Measurements from ENCODE around the gene DISP3.

The DISP3 gene

GRCh38 chr1:11498956-11499594 is 20.1 kb downstream of the DISP3 start:
- Histone ChIP-seq H3K36me3 (ENCODE audit: low read depth) (no peaks in the 10 kb centered on the region), H3K27ac (ENCODE audit: poor library complexity, severe bottlenecking) (no peak overlapping the region), H3K4me1 (ENCODE audit: insufficient read depth, poor library complexity, severe bottlenecking) (no peaks in the 10 kb centered on the region), H3K4me3 (ENCODE audit: severe bottlenecking) (no peak overlapping the region), H3K9me3 (ENCODE audit: severe bottlenecking) (no peaks in the 10 kb centered on the region), H3K27me3 (ENCODE audit: insufficient read depth, poor library complexity, severe bottlenecking) (no peaks in the 10 kb centered on the region)
- TF ChIP-seq, protein P1, sequence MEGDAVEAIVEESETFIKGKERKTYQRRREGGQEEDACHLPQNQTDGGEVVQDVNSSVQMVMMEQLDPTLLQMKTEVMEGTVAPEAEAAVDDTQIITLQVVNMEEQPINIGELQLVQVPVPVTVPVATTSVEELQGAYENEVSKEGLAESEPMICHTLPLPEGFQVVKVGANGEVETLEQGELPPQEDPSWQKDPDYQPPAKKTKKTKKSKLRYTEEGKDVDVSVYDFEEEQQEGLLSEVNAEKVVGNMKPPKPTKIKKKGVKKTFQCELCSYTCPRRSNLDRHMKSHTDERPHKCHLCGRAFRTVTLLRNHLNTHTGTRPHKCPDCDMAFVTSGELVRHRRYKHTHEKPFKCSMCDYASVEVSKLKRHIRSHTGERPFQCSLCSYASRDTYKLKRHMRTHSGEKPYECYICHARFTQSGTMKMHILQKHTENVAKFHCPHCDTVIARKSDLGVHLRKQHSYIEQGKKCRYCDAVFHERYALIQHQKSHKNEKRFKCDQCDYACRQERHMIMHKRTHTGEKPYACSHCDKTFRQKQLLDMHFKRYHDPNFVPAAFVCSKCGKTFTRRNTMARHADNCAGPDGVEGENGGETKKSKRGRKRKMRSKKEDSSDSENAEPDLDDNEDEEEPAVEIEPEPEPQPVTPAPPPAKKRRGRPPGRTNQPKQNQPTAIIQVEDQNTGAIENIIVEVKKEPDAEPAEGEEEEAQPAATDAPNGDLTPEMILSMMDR (IDR thresholded peaks at IDR 0.05; ENCODE audit: poor library complexity, severe bottlenecking), result no peak
- DNase-seq (ENCODE audit: low spot score) (no peak), ATAC-seq (ENCODE audit: low read depth) (no peak)

DNA sequence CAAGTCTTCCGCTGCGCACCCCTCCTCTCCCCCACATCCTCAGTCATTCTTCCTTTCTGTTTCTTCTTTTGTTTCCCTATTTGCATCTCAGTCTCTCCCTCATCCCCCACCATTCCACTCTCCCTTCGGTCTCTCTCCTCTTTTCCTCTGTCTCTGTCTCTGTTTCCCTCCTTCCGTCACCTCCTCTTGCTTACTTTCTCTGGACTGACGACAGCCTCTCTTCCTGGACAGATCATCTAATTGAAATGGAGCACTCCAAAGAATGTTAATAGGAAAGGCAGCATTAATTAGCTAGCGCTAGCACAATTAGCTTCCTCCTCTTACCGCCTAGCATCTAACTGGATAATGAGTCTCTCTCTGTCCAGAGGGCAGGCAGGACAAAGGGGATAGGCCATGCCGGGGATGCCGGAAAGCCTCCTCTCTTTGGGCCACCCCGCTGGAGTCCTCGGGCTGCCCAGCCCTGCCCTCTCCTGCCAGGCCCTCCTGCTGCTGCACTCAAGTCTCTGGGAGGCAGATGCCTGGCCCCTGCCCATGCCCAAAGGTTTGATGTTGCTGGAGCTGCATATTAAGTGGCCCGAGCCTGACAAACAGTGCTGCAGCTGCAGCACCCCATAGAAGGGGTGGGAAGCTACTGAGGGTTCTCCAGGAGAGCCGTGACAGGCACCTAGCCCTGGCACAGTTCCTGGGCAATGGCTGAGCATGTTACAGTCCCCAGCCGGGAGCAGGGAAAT is 20.8 kb downstream of the DISP3 start:
- H3K36me3 ChIP-seq (ENCODE audit: low read depth), result no peaks in the 10 kb centered on the region
- H3K27ac ChIP-seq (ENCODE audit: poor library complexity, severe bottlenecking), result no peak overlapping the region
- no peaks in the 10 kb centered on the region for H3K9me3 ChIP-seq (ENCODE audit: severe bottlenecking)
- ATAC-seq (ENCODE audit: low read depth) (no peak), DNase-seq (ENCODE audit: low spot score) (no peak)
- no peaks in the 10 kb centered on the region for H3K4me1 ChIP-seq (ENCODE audit: insufficient read depth, poor library complexity, severe bottlenecking)
- H3K27me3 ChIP-seq (ENCODE audit: insufficient read depth, poor library complexity, severe bottlenecking), result no peaks in the 10 kb centered on the region
- no peak overlapping the region for H3K4me3 ChIP-seq (ENCODE audit: severe bottlenecking)
- TF ChIP-seq, protein P1 (IDR thresholded peaks at IDR 0.05; ENCODE audit: poor library complexity, severe bottlenecking), result no peak

DNA sequence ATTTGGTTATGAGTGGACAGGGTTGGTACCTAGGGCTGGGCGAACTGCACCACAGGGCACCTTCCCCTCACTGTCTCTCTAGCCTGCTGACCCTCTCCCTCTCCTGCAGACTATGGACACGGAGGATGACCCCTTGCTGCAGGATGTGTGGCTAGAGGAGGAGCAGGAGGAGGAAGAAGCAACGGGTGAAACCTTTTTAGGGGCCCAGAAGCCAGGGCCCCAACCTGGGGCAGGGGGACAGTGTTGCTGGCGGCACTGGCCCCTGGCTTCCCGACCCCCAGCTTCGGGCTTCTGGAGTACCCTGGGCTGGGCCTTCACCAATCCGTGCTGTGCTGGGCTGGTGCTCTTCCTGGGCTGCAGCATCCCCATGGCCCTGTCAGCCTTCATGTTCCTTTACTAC is 21.9 kb downstream of the DISP3 start:
- no peaks in the 10 kb centered on the region for H3K4me1 ChIP-seq (ENCODE audit: insufficient read depth, poor library complexity, severe bottlenecking)
- H3K9me3 ChIP-seq (ENCODE audit: severe bottlenecking), result peaks cover 4% of the 10 kb centered on the region
- no peak for DNase-seq (ENCODE audit: low spot score)
- H3K36me3 ChIP-seq (ENCODE audit: low read depth), result no peaks in the 10 kb centered on the region
- no peak overlapping the region for H3K4me3 ChIP-seq (ENCODE audit: severe bottlenecking)
- TF ChIP-seq, protein P1 (IDR thresholded peaks at IDR 0.05; ENCODE audit: poor library complexity, severe bottlenecking), result no peak
- ATAC-seq (ENCODE audit: low read depth), result no peak
- no peak overlapping the region for H3K27ac ChIP-seq (ENCODE audit: poor library complexity, severe bottlenecking)
- no peaks in the 10 kb centered on the region for H3K27me3 ChIP-seq (ENCODE audit: insufficient read depth, poor library complexity, severe bottlenecking)

DNA sequence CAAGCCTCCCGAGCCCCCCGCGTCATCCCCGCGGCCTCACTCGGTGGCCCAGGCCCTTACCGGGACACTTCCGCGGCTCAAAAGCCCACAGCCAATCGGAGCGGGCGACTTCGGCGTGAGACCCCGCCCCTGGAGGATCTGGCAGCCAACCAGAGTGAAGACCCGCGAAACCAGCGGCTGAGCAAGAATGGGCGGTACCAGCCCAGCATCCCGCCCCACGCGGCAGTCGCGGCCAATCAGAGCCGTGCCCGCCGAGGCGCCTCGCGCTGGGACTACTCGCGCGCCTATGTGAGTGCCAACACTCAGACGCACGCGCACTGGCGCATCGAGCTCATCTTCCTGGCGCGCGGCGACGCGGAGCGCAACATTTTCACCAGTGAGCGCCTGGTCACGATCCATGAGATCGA is 22.5 kb downstream of the DISP3 start:
- peak; percentile 38 for DNase-seq (ENCODE audit: low spot score)
- H3K4me1 ChIP-seq (ENCODE audit: insufficient read depth, poor library complexity, severe bottlenecking), result no peaks in the 10 kb centered on the region
- TF ChIP-seq, protein P1 (IDR thresholded peaks at IDR 0.05; ENCODE audit: poor library complexity, severe bottlenecking), result no peak
- no peaks in the 10 kb centered on the region for H3K27me3 ChIP-seq (ENCODE audit: insufficient read depth, poor library complexity, severe bottlenecking)
- no peak overlapping the region for H3K4me3 ChIP-seq (ENCODE audit: severe bottlenecking)
- H3K9me3 ChIP-seq (ENCODE audit: severe bottlenecking), result peaks cover 9% of the 10 kb centered on the region
- no peak overlapping the region for H3K27ac ChIP-seq (ENCODE audit: poor library complexity, severe bottlenecking)
- no peak for ATAC-seq (ENCODE audit: low read depth)
- no peaks in the 10 kb centered on the region for H3K36me3 ChIP-seq (ENCODE audit: low read depth)
